Activated CD4-positive, CD25-positive, alpha-beta regulatory T cell treated with anti-CD3 and anti-CD28 coated beads, Interleukin-2, amount 50 U/mL, for 24 hours (primary cell): ENCODE data around the gene ZNF778.
"Not testable (repeated sequence)": the region's sequence is repeated elsewhere in the genome, so short reads cannot be mapped to it uniquely, and the experiment has no call there.

ENCODE experiments used
- ATAC-seq, 2 donors: fragments of 150-1000 bp; cut with Tn5 transposase; one replicate each; pipeline ENCODE4 v1.10.0; 2021; ENCODE audit warnings: mild to moderate bottlenecking in 1 of 2, moderate library complexity in 1 of 2

The ZNF778 gene

GRCh38 chr16:89257757-89258465, 40.4 kb downstream of the ZNF778 start:
- ATAC-seq = no peak

DNA sequence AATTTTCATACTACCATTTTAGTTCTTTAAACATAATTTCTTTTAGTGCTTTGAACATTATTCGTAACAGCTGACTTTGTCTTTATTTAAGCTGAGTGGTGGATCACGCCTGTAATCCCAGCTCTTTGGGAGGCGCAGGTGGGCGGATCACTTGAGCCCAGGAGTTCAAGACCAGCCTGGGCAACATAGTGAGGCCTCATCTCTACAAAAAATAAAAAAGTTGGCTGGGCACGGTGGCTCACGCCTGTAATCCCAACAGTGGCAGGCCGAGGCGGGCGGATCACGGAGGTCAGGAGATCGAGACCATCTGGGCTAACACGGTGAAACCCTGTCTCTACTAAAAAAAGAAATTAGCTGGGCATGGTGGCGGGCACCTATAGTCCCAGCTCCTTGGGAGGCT, 42.4 kb downstream of the ZNF778 start:
- not testable (repeated sequence) for ATAC-seq

DNA sequence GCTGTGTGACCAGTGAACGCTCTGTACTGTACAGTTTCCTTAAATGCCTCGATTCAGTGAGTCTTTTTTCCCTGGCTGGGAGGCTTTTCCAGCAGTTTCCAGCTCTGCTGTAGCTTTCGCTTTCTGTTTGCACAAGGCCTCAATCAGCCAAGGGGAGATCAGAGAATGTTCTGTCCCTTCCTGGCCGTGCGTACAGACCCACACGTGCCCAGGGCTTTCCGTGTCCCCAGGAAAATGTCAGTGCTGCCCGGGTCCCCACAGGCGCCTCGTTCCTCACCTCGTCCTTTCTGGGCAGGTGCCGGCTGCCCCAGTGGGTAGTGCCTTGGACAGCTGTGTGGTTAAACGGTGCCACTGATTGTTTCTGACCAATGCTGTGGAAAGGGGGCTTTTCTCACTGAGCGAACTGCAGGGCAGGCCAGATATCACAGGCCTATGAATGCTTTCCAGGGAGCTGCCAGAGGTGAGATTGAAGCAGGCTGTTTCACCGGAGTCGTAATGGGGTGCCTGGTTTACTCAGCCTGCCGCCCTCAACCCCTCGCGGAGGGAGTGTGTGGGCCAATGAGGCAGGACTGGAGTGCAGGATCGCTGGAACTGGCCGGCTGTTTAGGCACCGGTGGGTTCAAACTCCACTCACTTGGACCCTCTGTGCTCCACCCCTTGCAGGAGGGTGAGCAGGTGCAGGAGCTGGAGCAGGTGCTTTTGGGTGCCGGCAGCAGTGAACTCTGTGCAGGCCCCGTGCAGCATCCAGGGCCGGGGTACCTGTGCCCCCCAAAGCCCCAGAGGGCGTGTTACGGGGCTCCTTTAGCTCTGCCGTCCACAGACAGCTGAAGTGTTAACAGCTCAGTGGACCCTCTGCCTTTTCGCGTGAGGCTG, 44.4 kb downstream of the ZNF778 start:
- no peak for ATAC-seq

- ATAC-seq = no peak
These were observed 47.5 kb downstream of the ZNF778 start for GRCh38 chr16:89264800-89265550.

GRCh38 chr16:89265647-89266046, 48.1 kb downstream of the ZNF778 start:
- no peak for ATAC-seq

DNA sequence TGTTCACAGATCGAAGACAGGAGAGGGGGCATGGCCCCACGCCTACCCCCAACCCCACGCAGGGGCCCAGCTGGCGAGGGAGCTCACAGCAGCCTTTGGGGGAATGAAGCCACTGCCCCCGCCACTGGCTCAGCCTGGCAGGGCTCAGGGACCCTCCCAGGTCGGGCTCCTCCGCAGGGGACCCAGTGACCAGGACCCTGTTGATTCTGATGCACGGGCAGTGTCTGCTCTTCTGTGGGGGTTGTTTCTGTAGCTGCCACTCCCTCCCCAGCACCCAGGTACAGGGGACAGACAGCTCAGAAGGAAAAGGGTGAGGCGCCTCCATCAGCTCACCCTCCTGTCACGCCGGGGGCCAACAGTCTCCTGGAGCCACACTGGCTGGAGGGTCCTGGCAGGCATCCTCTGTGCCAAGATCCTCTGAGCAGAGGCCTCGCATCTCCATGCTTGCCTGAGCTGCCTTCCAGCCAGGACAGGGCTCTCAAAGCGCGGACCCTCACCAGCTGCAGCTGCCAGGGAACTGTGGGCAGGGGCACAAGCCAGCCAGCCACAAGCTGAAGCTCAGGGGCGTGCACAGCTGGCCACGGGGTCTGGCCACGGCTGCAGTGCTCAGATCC, 49.1 kb downstream of the ZNF778 start:
- no peak for ATAC-seq

DNA sequence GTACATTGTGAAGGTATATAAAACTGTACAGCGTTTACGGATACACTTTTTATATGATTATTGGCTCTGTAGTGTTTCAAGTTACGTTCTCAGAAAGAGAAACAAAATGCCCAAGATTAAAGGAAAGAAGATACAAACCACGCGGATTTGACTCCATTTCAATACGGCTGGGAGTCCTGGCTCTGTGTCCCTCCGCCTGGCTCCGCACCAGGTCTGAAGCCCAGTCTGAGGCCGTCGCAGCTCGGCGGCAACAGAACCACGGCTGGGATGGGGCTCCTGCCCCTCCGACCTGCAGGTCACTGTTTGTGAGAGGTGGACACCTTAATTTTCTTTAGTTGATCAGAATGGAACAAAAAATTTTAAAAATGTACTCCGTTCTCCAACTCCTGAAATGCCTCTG, 50.2 kb downstream of the ZNF778 start:
- ATAC-seq = not testable (repeated sequence)

DNA sequence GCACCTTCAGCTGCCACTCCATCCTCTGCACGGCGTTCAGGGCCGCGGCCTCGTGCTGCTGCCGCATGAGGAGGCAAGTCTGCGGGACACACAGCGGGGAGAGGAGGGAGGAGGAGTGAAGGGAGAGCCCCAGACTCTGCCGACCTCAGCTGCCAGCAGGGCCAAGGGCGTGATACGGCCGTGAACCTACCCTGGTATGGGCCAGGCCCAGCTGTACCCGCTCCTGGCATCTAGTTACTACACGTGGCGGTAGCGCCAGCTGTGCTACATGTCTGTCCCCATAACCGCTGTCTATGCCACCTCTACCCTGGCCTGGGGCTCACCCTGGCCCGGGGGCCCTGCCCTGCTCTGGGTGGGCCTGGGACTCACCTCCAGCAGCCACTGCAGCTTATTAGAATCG, 51.1 kb downstream of the ZNF778 start:
- no peak for ATAC-seq

GRCh38 chr16:89268987-89269735, 51.7 kb downstream of the ZNF778 start:
- no peak for ATAC-seq

GRCh38 chr16:89269805-89270665, 52.5 kb downstream of the ZNF778 start:
- ATAC-seq = no peak

DNA sequence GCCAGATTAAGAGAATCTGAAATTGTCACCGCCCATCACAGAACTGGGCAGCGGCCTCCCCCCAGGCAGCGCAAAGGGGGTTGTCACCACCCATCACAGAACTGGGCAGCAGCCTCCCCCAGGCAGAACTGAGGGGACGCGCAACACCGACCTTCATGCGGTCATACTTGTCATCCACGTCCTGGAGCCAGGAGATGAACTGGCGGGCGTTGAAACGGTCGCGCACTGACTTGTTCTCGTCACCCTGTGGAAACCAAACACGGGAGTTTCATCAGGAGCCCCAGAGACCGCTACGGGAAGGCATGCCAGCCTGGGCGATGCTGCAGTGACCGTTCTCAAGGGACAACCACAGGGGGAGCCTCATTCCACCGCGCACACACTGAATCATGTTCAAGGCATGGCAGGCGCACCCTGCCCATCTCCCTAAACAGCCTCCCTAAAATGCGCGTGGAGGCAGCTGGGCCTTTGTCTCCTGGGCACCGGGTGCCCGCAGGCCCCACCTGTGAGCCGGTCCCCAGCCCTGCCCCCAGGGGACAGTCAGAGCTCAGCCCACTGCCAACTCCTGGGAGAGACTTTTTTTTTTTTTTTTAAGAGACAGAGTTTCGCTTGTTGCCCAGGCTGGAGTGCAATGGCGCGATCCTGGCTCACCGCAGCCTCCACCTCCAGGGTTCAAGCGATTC, 53.3 kb downstream of the ZNF778 start:
- ATAC-seq = no peak

DNA sequence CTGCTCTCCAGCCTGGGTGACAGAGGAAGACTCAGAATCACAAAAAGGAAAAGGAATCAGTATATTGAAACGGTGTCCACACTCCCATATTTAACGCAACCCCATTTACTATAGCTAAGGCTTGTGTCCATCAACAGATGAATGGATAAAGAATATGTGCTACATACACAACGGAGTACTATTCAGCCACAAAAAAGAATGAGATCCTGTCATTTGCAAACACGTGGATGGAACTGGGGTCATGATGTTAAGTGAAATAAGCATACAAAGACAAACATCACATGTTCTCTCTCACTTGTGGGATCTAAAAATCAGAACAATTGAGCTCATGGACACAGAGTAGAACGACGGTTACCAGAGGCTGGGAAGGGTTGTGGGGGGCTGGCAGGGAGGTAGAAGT, 55.1 kb downstream of the ZNF778 start:
- no peak for ATAC-seq

DNA sequence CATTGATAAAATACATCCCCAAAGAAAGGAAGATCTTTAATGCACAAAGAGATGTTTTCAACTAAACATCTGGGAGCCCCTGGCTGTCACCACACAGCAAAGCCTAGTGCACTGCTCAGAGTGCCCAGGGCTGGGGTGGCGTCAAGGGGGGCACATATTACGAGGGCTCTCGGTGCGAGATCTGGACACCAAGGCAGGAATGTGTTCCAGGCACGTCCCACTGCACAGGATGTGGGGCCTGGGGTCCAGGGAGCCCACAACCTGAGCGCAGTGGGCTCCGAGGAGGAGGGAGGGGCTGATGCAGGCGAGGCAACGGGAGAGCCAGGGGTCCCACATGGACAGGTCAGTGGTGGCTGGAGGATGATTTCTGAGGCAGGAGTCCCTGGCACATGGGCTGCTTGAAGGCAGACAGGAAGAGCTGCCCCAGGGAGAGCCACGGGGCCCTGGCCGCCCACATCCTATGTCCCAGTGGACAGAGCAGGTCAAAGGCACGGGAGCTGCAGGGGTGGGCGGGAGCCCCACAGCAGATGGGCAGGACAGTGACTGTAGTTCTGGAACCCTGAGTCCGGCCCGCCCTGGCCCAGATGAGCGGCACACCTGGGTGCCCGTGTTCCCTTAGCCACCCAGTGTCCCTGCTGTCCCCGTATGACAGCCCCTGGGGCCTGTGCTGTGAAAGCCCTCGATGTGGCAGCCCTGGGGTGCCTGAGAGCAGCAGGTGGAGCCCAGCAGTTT, 56.4 kb downstream of the ZNF778 start:
- no peak for ATAC-seq

DNA sequence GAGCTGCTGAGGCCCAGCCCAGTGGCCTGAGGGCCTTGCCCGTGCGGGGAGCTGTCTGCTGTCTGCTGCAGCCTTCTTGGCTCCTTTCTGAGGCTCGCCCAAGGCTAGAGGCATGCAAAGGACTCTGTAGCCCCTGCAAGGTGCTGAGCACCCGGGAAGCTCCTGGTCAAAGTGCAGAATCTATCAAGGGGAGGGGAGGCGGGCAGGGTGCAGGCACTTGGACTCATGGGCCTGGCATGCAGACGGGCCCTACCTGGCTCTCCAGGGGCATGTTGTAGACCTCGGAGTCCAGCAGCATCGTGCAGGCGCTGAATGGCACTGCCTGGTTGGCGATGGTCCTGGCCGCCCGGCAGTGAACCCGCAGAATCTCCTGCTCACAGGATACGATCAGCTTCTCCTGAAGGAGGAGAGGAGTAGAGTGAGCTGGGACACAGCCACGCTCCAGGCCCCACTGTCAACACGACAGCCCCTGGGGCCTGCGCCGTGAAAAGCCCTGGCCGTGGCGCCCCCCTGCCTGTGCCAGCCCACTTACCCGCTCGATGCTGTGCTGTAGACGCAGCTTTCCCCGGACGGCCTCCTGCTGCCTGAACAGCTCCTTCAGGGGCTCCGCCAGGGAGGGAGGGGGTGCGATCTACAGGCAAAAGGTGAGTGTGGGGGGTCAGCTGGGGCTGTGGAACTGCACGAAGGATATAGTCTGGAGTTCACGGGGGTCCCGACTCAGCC, 57.2 kb downstream of the ZNF778 start:
- no peak for ATAC-seq

GRCh38 chr16:89275284-89275584, 57.7 kb downstream of the ZNF778 start:
- ATAC-seq = no peak

- ATAC-seq = no peak
These were observed 58.6 kb downstream of the ZNF778 start for GRCh38 chr16:89275837-89276720.

DNA sequence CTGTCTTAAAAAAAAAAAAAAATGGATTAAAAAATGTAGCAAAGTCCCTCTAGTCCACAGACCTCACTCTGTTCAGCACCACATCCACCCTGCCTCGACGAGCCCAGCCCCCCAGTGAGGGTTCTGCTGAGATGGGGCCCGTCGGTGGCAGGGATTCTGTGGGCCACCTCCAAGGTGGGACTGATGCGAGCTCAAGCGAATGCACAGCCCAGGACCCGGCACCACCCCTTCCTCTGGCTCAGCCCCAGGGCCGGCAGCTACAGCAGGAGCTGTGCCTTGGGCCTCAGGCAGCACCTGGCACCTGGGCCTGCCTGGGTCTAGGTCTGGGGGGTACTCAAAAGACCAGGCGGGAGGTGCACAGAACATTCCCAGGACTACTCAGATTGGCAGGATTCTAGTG, 59.5 kb downstream of the ZNF778 start:
- no peak for ATAC-seq

DNA sequence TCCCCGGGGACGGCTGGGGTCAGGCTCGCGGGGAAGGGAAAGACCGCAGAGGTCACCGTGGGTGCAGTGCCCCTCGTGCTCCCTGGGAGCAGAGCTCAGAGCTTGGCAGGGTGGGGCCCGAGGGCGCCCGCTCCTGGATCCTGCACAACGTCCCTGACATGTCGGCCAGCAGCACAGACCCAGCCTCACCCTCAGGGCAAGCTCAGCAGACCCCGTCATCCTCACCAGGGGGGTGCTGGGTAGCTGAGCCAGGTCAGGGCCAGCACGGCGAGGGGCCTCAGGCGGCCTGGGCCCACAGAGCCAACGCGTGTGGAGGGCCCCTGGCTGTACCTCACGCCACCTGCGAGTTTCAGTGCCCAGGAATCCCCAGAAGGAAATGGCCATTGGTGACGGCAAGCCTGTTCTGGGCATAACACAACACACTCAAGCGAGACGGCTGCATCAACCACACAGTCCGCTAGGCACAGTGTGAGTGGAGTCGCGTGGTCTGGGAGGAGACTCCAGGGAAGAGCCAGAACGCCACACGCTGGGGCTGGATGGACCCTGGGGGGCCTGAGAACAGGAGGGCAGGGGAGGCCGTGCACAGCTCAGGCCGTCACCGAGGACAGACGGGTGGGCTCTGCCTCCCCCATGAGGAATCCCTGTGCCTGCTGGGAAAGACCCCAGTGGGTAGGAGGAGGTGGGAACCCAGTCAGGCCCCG, 60.3 kb downstream of the ZNF778 start:
- no peak for ATAC-seq
